ENCODE results near the gene MGAT4B.

DNA sequence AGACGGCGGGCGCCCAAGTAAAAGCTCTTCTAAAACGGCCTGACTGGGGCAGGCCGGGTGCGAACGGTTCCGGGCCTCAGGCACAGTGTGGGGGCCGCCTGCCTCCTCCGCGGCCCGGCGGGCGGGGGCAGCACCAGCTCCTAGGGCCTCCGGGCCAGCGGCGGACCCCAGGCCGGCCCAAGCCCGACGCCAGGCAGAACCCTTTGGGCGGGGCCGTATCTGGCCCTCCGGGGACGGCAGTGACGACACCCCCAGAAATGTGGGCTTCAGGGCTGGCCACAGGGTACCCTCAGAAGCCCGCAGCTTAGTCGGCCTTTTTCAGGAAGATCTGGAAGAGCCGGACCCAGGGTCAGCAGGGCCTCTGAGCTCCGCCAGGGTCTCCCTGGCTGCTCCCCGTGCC, 8.9 kb downstream of the MGAT4B start:
- no peak for TF ChIP-seq EZH2 (IDR thresholded peaks at IDR 0.05; ENCODE audit: low read length, missing control alignments)
- TF ChIP-seq, protein P1, sequence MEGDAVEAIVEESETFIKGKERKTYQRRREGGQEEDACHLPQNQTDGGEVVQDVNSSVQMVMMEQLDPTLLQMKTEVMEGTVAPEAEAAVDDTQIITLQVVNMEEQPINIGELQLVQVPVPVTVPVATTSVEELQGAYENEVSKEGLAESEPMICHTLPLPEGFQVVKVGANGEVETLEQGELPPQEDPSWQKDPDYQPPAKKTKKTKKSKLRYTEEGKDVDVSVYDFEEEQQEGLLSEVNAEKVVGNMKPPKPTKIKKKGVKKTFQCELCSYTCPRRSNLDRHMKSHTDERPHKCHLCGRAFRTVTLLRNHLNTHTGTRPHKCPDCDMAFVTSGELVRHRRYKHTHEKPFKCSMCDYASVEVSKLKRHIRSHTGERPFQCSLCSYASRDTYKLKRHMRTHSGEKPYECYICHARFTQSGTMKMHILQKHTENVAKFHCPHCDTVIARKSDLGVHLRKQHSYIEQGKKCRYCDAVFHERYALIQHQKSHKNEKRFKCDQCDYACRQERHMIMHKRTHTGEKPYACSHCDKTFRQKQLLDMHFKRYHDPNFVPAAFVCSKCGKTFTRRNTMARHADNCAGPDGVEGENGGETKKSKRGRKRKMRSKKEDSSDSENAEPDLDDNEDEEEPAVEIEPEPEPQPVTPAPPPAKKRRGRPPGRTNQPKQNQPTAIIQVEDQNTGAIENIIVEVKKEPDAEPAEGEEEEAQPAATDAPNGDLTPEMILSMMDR (conservative IDR thresholded peaks at IDR 0.05 in 1 of 2, IDR thresholded peaks at IDR 0.05 in 1 of 2; ENCODE audit: low read depth in 1 of 2, low read length in 2 of 2) = no peak

All from fibroblast of lung (primary cell).